ENCODE measurements around the gene ESYT2.

Gene ESYT2

GRCh38 chr7:158695726-158696452 lies 133.4 kb downstream of the ESYT2 start:
- DNase-seq (ENCODE audit: low read depth), result no peak

GRCh38 chr7:158695056-158695455 lies 134.3 kb downstream of the ESYT2 start:
- no peak for DNase-seq (ENCODE audit: low read depth)

- no peak for DNase-seq (ENCODE audit: low read depth)
Measured at GRCh38 chr7:158694650-158695049, 134.7 kb downstream of the ESYT2 start.

- DNase-seq (ENCODE audit: low read depth), result no peak
Measured at GRCh38 chr7:158689488-158689887, 139.8 kb downstream of the ESYT2 start.

GRCh38 chr7:158687406-158687805 lies 141.9 kb downstream of the ESYT2 start:
- DNase-seq (ENCODE audit: low read depth), result no peak

GRCh38 chr7:158685693-158686092 lies 143.6 kb downstream of the ESYT2 start:
- DNase-seq (ENCODE audit: low read depth), result no peak

GRCh38 chr7:158684329-158684728 lies 145.0 kb downstream of the ESYT2 start:
- DNase-seq (ENCODE audit: low read depth), result no peak

DNA sequence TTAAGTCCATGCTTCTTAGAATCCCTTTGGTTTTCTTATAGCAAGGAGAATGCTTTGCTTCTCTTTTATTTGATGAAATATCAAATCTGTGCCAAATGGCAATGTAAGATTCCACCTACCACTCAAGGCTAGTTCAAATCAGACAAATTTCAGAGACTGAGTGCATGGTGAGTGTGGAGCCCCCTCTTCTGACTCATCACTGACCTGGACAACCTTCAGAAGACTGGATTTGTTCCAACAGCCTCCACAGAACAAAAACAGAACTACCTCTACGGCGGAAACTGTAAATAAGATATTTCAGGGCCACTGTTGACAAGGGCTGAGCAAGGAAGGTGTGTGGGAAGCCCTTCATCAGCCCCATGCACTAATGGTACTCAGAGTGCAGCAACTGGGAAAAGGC lies 145.8 kb downstream of the ESYT2 start:
- no peak for DNase-seq (ENCODE audit: low read depth)

DNA sequence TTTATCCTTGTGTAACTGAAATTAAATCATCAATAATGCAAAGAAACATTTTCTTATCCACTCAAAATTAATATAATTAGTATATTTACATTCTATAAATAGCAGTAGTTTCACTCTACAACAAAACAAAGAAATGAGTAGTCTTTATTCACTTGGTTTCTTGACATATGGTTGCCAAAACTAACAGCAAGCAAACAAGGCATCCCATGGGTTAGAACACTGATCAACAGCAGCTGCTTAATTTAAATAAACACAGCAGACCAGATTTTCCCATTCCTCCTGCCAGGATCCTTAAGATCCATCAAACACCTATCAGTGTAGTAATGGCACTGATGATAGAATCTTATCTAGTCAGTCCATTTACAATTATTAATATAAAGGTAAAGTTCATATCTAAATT lies 146.9 kb downstream of the ESYT2 start:
- DNase-seq (ENCODE audit: low read depth), result no peak
